Measurements from ENCODE around the gene THOC6. TPM values are rescaled to one million over a fixed set of nuclear protein-coding genes. Genes with fewer than 3 reads are reported as not detected.

THOC6 gene
- polyA plus RNA-seq, 1 donor from 2014 or later: 11.4 TPM

GRCh38 chr16:3059723-3060242, 35.9 kb downstream of the THOC6 start:
- H3K27me3 ChIP-seq (ENCODE audit: insufficient read depth, low read depth, low read length): no peaks in the 10 kb centered on the region
- H2AFZ ChIP-seq (ENCODE audit: low read depth, low read length): peak overlapping the region; percentile 76
- no peaks in the 10 kb centered on the region for H3F3A ChIP-seq (ENCODE audit: insufficient read depth, low read length, poor library complexity, severe bottlenecking)
- no peaks in the 10 kb centered on the region for H3K36me3 ChIP-seq (ENCODE audit: insufficient read depth, low read length)
- TF ChIP-seq REST (IDR thresholded peaks at IDR 0.05; ENCODE audit: borderline replicate concordance) (no peak), CTCF (IDR thresholded peaks at IDR 0.05; ENCODE audit: poor library complexity, severe bottlenecking) (no peak), MXI1 (conservative IDR thresholded peaks at IDR 0.05; ENCODE audit: poor library complexity, severe bottlenecking) (no peak), TAF1 (IDR thresholded peaks at IDR 0.05; ENCODE audit: low read depth) (no peak), EZH2 (IDR thresholded peaks at IDR 0.05; ENCODE audit: borderline replicate concordance, insufficient read depth, low read length, poor library complexity, severe bottlenecking) (no peak), EP300 (conservative IDR thresholded peaks at IDR 0.05; ENCODE audit: poor library complexity, severe bottlenecking) (no peak), SMC3 (conservative IDR thresholded peaks at IDR 0.05; ENCODE audit: poor library complexity) (no peak), RAD21 (conservative IDR thresholded peaks at IDR 0.05) (no peak), POLR2AphosphoS5 (IDR thresholded peaks at IDR 0.05) (no peak)
- H4K20me1 ChIP-seq (ENCODE audit: insufficient read depth): no peaks in the 10 kb centered on the region
- peak overlapping the region; percentile 97 for H3K4me3 ChIP-seq (ENCODE audit: low read length)
- no peaks in the 10 kb centered on the region for H3K79me2 ChIP-seq (replicated peaks; ENCODE audit: insufficient read depth, low read length)
- no peak overlapping the region for H3K27ac ChIP-seq (ENCODE audit: low read length)
- peak overlapping the region; percentile 88 for H3K9ac ChIP-seq (ENCODE audit: low read length)
- H3K9me2 ChIP-seq (ENCODE audit: insufficient read depth, low read length): no peaks in the 10 kb centered on the region
- H3K9me3 ChIP-seq (ENCODE audit: low read length): no peaks in the 10 kb centered on the region
- H3K4me2 ChIP-seq (ENCODE audit: low read length): peak overlapping the region; percentile 39

DNA sequence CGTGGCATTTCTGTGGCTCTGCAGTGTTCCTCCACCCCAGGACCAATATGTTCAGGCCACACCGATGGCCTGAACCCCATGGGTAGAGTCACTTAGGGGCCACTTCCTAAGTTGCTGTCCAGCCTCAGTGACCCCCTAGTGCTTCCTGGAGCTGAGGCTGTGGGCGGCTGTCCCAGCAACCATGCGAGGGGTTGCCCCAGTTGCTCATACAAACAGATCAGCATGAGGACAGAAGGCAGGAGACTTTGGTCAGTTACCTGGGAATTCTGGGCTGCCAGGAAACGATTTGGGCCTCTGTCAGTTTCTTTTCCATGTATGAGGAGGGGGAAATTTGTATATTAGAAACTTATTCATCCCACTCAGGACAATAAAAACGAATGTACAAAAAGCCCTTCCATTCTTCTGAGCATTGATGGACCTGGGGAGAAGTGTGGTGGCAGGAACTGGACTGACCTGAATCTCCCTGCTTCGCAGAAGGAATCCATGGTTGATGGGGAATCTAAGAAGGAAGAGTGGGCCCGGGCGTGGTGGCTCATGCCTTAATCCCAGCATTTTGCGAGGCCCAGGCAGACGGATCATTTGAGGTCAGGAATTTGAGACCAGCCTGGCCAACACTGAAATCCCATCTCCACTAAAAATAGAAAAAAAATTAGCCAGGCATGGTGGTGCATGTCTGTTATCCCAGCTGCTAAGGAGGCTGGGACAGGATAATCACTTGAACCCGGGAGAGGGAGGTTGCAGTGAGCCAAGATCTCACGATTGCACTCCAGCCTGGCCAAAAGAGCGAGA, 36.7 kb downstream of the THOC6 start:
- H3K4me3 ChIP-seq (ENCODE audit: low read length): no peak overlapping the region
- TF ChIP-seq EZH2 (IDR thresholded peaks at IDR 0.05; ENCODE audit: borderline replicate concordance, insufficient read depth, low read length, poor library complexity, severe bottlenecking) (no peak), POLR2AphosphoS5 (IDR thresholded peaks at IDR 0.05) (no peak), TAF1 (IDR thresholded peaks at IDR 0.05; ENCODE audit: low read depth) (no peak), EP300 (conservative IDR thresholded peaks at IDR 0.05; ENCODE audit: poor library complexity, severe bottlenecking) (no peak), MXI1 (conservative IDR thresholded peaks at IDR 0.05; ENCODE audit: poor library complexity, severe bottlenecking) (no peak), REST (IDR thresholded peaks at IDR 0.05; ENCODE audit: borderline replicate concordance) (no peak), CTCF (IDR thresholded peaks at IDR 0.05; ENCODE audit: poor library complexity, severe bottlenecking) (no peak), SMC3 (conservative IDR thresholded peaks at IDR 0.05; ENCODE audit: poor library complexity) (no peak)
- no peaks in the 10 kb centered on the region for H3K9me3 ChIP-seq (ENCODE audit: low read length)
- no peak overlapping the region for H3K9ac ChIP-seq (ENCODE audit: low read length)
- H3K36me3 ChIP-seq (ENCODE audit: insufficient read depth, low read length): no peaks in the 10 kb centered on the region
- no peaks in the 10 kb centered on the region for H4K20me1 ChIP-seq (ENCODE audit: insufficient read depth)
- no peaks in the 10 kb centered on the region for H3F3A ChIP-seq (ENCODE audit: insufficient read depth, low read length, poor library complexity, severe bottlenecking)
- no peak overlapping the region for H3K4me2 ChIP-seq (ENCODE audit: low read length)
- H3K79me2 ChIP-seq (replicated peaks; ENCODE audit: insufficient read depth, low read length): no peaks in the 10 kb centered on the region
- H3K9me2 ChIP-seq (ENCODE audit: insufficient read depth, low read length): no peaks in the 10 kb centered on the region
- H3K27me3 ChIP-seq (ENCODE audit: insufficient read depth, low read depth, low read length): no peaks in the 10 kb centered on the region
- H2AFZ ChIP-seq (ENCODE audit: low read depth, low read length): no peak overlapping the region
- no peak overlapping the region for H3K27ac ChIP-seq (ENCODE audit: low read length)
